ENCODE data around the gene BCORL1.

BCORL1 gene

GRCh38 chrX:130098210-130098552 lies 115.7 kb downstream of the BCORL1 start:
- no peak for DNase-seq

- no peak for DNase-seq
These were observed 117.7 kb downstream of the BCORL1 start for GRCh38 chrX:130100180-130100579.

- DNase-seq, result no peak
These were observed 121.2 kb downstream of the BCORL1 start for GRCh38 chrX:130103605-130104004.

- DNase-seq, result no peak
These were observed 122.8 kb downstream of the BCORL1 start for GRCh38 chrX:130105244-130105643.

- no peak for DNase-seq
These were observed 123.6 kb downstream of the BCORL1 start for GRCh38 chrX:130106071-130106470.
